ENCODE data around the gene ODF2. TPM values are rescaled to one million over a fixed set of nuclear protein-coding genes. Genes with fewer than 3 reads are reported as not detected.

The ODF2 gene
- total and polyA plus RNA-seq, 2 of the 13 experiments (the other 11 are each of a cell fraction or from before 2014, with no cell fraction given), result 9.8 to 31.3 TPM

- Histone ChIP-seq H3K9ac (ENCODE audit: insufficient read depth, low read depth, low read length) (no peak overlapping the region), H4K20me1 (ENCODE audit: insufficient read depth, low read length) (no peaks in the 10 kb centered on the region), H3K79me2 (ENCODE audit: insufficient read depth, low read length) (no peaks in the 10 kb centered on the region), H3K36me3 (replicated peaks in 1 of 2; ENCODE audit: control insufficient read depth in 1 of 2, insufficient read depth in 2 of 2, low read length in 2 of 2) (no peaks in the 10 kb centered on the region), H2AFZ (ENCODE audit: low read length) (no peak overlapping the region), H3K4me2 (ENCODE audit: low read depth, low read length) (no peak overlapping the region), H3K27me3 (ENCODE audit: control insufficient read depth in 1 of 2, insufficient read depth in 2 of 2, low read length in 2 of 2) (peaks cover 1 to 10% of the 10 kb centered on the region in 2 experiments; a peak in 3 of 5 replicates), H3K27ac (ENCODE audit: extremely low read length, insufficient read depth, low read length) (no peak overlapping the region), H3K9me3 (ENCODE audit: low read length) (no peaks in the 10 kb centered on the region), H3K4me3 (replicated peaks in 1 of 3; ENCODE audit: insufficient read depth in 1 of 3, low read depth in 2 of 3, low read length in 3 of 3) (no peak overlapping the region), H3K4me1 (ENCODE audit: insufficient read depth, low read length) (peaks cover 51% of the 10 kb centered on the region)
- ChIA-PET POLR2A (interaction anchor here (1.2 kb wide), 1 partner anchor 49 kb away, joined by 4 read pairs; no protein-coding TSS in a partner anchor), CTCF (ENCODE audit: low intra/inter-chr PET ratio, low total read pairs) (interaction anchor here (2.0 kb wide), 1 partner anchor 49 kb away, joined by 24 read pairs; no protein-coding TSS in a partner anchor)
- TF ChIP-seq ZNF878 (CRISPR knock-in tag; IDR thresholded peaks at IDR 0.05) (no peak), FOXO4 (CRISPR knock-in tag; conservative IDR thresholded peaks at IDR 0.05) (0 out of 2 replicates have a peak, but pooled peaks have one; percentile 49)
- no peak for ATAC-seq
- 38% methylated on average over 8 of the region's 11 CpGs for WGBS (ENCODE audit: low lambda C conversion rate)
- DNase-seq (ENCODE audit: low spot score), result no peak
- FAIRE-seq, result no peak
- in situ Hi-C loops (cut with HindIII; ENCODE audit: extremely low pct_ligation_motif_present, low pct_unique_long_range_greater_than_20kb) (loop anchor here (5.0 kb wide), 2 partner anchors 49 to 114 kb away; no protein-coding TSS in a partner anchor), intact Hi-C loops (cut with micrococcal nuclease; ENCODE audit: unreplicated experiment) (loop anchor here (1.0 to 5.0 kb wide), 3 partner anchors 41 to 114 kb away; partner anchors contain the start of gene URM1)
- no TSS peak for BruUV-seq (replicated peaks)
Measured at GRCh38 chr9:128411364-128412119, 44.3 kb upstream of the ODF2 start.

- 0 out of 2 replicates have a peak overlapping the region, but pooled peaks have one; percentile 37 for H3K4me2 ChIP-seq (ENCODE audit: low read depth, low read length)
- no peak for FAIRE-seq
- H2AFZ ChIP-seq (ENCODE audit: low read length), result no peak overlapping the region
- intact Hi-C loops (cut with micrococcal nuclease; ENCODE audit: unreplicated experiment), result loop anchor here (1.0 to 5.0 kb wide), 3 partner anchors 41 to 115 kb away; partner anchors contain the start of gene URM1
- H3K27me3 ChIP-seq (ENCODE audit: control insufficient read depth in 1 of 2, insufficient read depth in 2 of 2, low read length in 2 of 2), result peaks cover 1 to 7% of the 10 kb centered on the region in 2 experiments; a peak in 3 of 5 replicates
- ATAC-seq, result peak; percentile 71
- no peaks in the 10 kb centered on the region for H3K79me2 ChIP-seq (ENCODE audit: insufficient read depth, low read length)
- H3K4me3 ChIP-seq (replicated peaks in 1 of 3; ENCODE audit: insufficient read depth in 1 of 3, low read depth in 2 of 3, low read length in 3 of 3), result peak overlapping the region in 1 of 3 experiments; percentile 26; a peak in 1 of 6 replicates
- H3K36me3 ChIP-seq (replicated peaks in 1 of 2; ENCODE audit: control insufficient read depth in 1 of 2, insufficient read depth in 2 of 2, low read length in 2 of 2), result no peaks in the 10 kb centered on the region
- POLR2A ChIA-PET, result interaction anchor here (1.2 kb wide), 1 partner anchor 50 kb away, joined by 4 read pairs; no protein-coding TSS in a partner anchor
- in situ Hi-C loops (cut with HindIII; ENCODE audit: extremely low pct_ligation_motif_present, low pct_unique_long_range_greater_than_20kb), result loop anchor here (5.0 kb wide), 2 partner anchors 50 to 115 kb away; no protein-coding TSS in a partner anchor
- BruUV-seq (replicated peaks), result no TSS peak
- no peak overlapping the region for H3K27ac ChIP-seq (ENCODE audit: extremely low read length, insufficient read depth, low read length)
- peaks cover 44% of the 10 kb centered on the region for H3K4me1 ChIP-seq (ENCODE audit: insufficient read depth, low read length)
- WGBS (ENCODE audit: low lambda C conversion rate), result 0% methylated on average over 10 of the region's 13 CpGs
- no peak overlapping the region for H3K9ac ChIP-seq (ENCODE audit: insufficient read depth, low read depth, low read length)
- H4K20me1 ChIP-seq (ENCODE audit: insufficient read depth, low read length), result no peaks in the 10 kb centered on the region
- CTCF ChIA-PET (ENCODE audit: low intra/inter-chr PET ratio, low total read pairs), result interaction anchor here (0.7 to 2.0 kb wide), 3 partner anchors 41 to 117 kb away, joined by 3 to 24 read pairs (median 3); partner anchors contain the start of gene URM1
- peak; percentile 58 for DNase-seq (ENCODE audit: low spot score)
- H3K9me3 ChIP-seq (ENCODE audit: low read length), result no peaks in the 10 kb centered on the region
- no peak for TF ChIP-seq ZBTB2 (CRISPR knock-in tag; IDR thresholded peaks at IDR 0.05; ENCODE audit: low read depth)
- no peak for TF ChIP-seq TCF12 (IDR thresholded peaks at IDR 0.05)
- no peak for TF ChIP-seq TCF12 (CRISPR knock-in tag; IDR thresholded peaks at IDR 0.05)
- peak; percentile 28; the same call in 1 of the 2 replicates for TF ChIP-seq SAP130 (CRISPR knock-in tag; IDR thresholded peaks at IDR 0.05; ENCODE audit: low read depth)
- no peak for TF ChIP-seq SETDB1 (CRISPR knock-in tag; IDR thresholded peaks at IDR 0.05; ENCODE audit: borderline replicate concordance)
- TF ChIP-seq ZSCAN9 (CRISPR knock-in tag; IDR thresholded peaks at IDR 0.05; ENCODE audit: borderline replicate concordance), result no peak
- TF ChIP-seq ZNF784 (CRISPR knock-in tag; IDR thresholded peaks at IDR 0.05; ENCODE audit: borderline replicate concordance), result no peak
- peak; percentile 9; the same call in 1 of the 2 replicates for TF ChIP-seq ETV5 (CRISPR knock-in tag; IDR thresholded peaks at IDR 0.05; ENCODE audit: borderline replicate concordance)
- no peak for TF ChIP-seq TP53 (CRISPR knock-in tag; conservative IDR thresholded peaks at IDR 0.05)
Measured at GRCh38 chr9:128412120-128412790, 43.6 kb upstream of the ODF2 start.

All from HepG2 (cell line).